HEK293 (cell line): ENCODE measurements around the gene ARIH2.

Experiments
- CTCF ChIP-seq: fragments of 450-650 bp; formaldehyde crosslinking; IDR thresholded peaks from 2 replicates; pipeline ENCODE4 v1.5.1; 2016; ENCODE audit warnings: missing biosample characterization, missing genetic modification characterization
- ZBTB7A ChIP-seq: fragments of 450-650 bp; formaldehyde crosslinking; IDR thresholded peaks from 2 replicates; pipeline ENCODE4 v1.5.1; 2016; ENCODE audit warnings: low read depth, missing biosample characterization, missing genetic modification characterization
- ZBTB8A ChIP-seq: fragments of 450-650 bp; formaldehyde crosslinking; IDR thresholded peaks from 2 replicates; pipeline ENCODE4 v1.5.1; 2016; ENCODE audit warnings: missing biosample characterization, missing genetic modification characterization
- ZNF138 ChIP-seq: fragments of 450-650 bp; formaldehyde crosslinking; IDR thresholded peaks from 2 replicates; pipeline ENCODE4 v1.5.1; 2016; ENCODE audit warnings: missing biosample characterization, missing genetic modification characterization, borderline replicate concordance
- ZNF239 ChIP-seq: fragments of 450-650 bp; formaldehyde crosslinking; IDR thresholded peaks from 2 replicates; pipeline ENCODE4 v1.5.1; 2016; ENCODE audit warnings: missing biosample characterization, missing genetic modification characterization
- ZNF350 ChIP-seq: fragments of 450-650 bp; formaldehyde crosslinking; IDR thresholded peaks from 2 replicates; pipeline ENCODE4 v1.5.0; 2017; ENCODE audit warnings: missing biosample characterization, mild to moderate bottlenecking, missing genetic modification characterization
- ZNF544 ChIP-seq: fragments of 450-650 bp; formaldehyde crosslinking; IDR thresholded peaks from 2 replicates; pipeline ENCODE4 v1.5.0; 2017; ENCODE audit warnings: missing biosample characterization, missing genetic modification characterization
- ZNF580 ChIP-seq: fragments of 450-650 bp; formaldehyde crosslinking; IDR thresholded peaks from 2 replicates; pipeline ENCODE4 v1.5.1; 2016; ENCODE audit warnings: missing biosample characterization, missing genetic modification characterization
- ZNF600 ChIP-seq: fragments of 450-650 bp; formaldehyde crosslinking; IDR thresholded peaks from 2 replicates; pipeline ENCODE4 v1.5.1; 2016; ENCODE audit warnings: missing biosample characterization, missing genetic modification characterization
- ZNF639 ChIP-seq: fragments of 450-650 bp; formaldehyde crosslinking; IDR thresholded peaks from 2 replicates; pipeline ENCODE4 v1.5.1; 2016; ENCODE audit warnings: missing biosample characterization, missing genetic modification characterization
- ZNF776 ChIP-seq: fragments of 450-650 bp; formaldehyde crosslinking; IDR thresholded peaks from 2 replicates; pipeline ENCODE4 v1.5.0; 2017; ENCODE audit warnings: missing biosample characterization, missing genetic modification characterization, borderline replicate concordance
- ZSCAN5A ChIP-seq: fragments of 450-650 bp; formaldehyde crosslinking; IDR thresholded peaks from 2 replicates; pipeline ENCODE4 v1.5.1; 2016; ENCODE audit warnings: missing biosample characterization, missing genetic modification characterization

- TF ChIP-seq ZNF350 (tag by site-specific recombination) (no peak), ZSCAN5A (tag by site-specific recombination) (no peak), CTCF (tag by site-specific recombination) (no peak), ZNF580 (tag by site-specific recombination) (no peak), ZNF239 (tag by site-specific recombination) (no peak), ZNF639 (tag by site-specific recombination) (no peak), ZNF544 (tag by site-specific recombination) (no peak), ZNF776 (tag by site-specific recombination) (no peak), ZBTB8A (no peak), ZBTB7A (tag by site-specific recombination) (no peak), ZNF600 (tag by site-specific recombination) (no peak), ZNF138 (tag by site-specific recombination) (no peak)
These were observed 55.6 kb downstream of the ARIH2 start for GRCh38 chr3:48974076-48974864.
